ENCODE results near the gene FOXJ1. TPM values are rescaled to one million over a fixed set of nuclear protein-coding genes. Genes with fewer than 3 reads are reported as not detected.

FOXJ1 gene
- total RNA-seq, 1 experiment from 2014 or later: 4.0 TPM

DNA sequence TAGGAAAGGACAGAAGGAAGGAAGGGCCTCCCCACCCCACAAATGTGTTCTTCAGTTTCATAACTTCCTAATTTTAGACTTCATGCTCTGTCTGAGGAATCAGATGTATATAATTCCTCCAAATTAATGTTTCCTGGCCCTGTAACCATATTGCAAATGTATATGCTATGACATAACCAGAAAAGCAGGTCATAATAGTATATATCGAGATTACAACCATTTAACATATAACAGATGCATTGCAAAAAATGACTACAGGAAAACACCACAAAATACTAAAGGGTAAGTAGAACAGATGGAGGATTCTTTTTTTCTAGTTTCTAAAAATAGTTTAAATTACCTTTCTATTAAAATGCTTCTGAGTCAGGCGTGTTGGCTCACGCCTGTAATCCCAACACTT, 34.3 kb downstream of the FOXJ1 start:
- no peak overlapping the region for H2BK120ac ChIP-seq (ENCODE audit: low read depth, low read length, poor library complexity, severe bottlenecking)
- H4K91ac ChIP-seq (ENCODE audit: insufficient read length, low read depth, low read length): no peak overlapping the region
- H2AK5ac ChIP-seq (ENCODE audit: insufficient read length, low read length): no peak overlapping the region
- no peaks in the 10 kb centered on the region for H3K79me1 ChIP-seq (ENCODE audit: insufficient read depth, low read depth, low read length, poor library complexity, severe bottlenecking)
- peaks cover 11% of the 10 kb centered on the region for H3K23me2 ChIP-seq (ENCODE audit: insufficient read length, low read depth, low read length, poor library complexity, severe bottlenecking)
- no peak overlapping the region for H3K4ac ChIP-seq (ENCODE audit: low read depth, low read length)
- peaks cover 3 to 10% (median 5%) of the 10 kb centered on the region in 3 experiments; a peak in 5 of 7 replicates for H3K36me3 Mint-ChIP-seq (ENCODE audit: insufficient read depth in 1 of 3, low read depth in 3 of 3)
- peak overlapping the region in 1 of 3 experiments; percentile 89; a peak in 2 of 7 replicates for H3K27ac Mint-ChIP-seq
- no peak overlapping the region for H3K23ac ChIP-seq (ENCODE audit: insufficient read length, low read depth, low read length)
- no peak overlapping the region for H3T11ph ChIP-seq (ENCODE audit: low read length)
- no peaks in the 10 kb centered on the region for H3K79me2 ChIP-seq (ENCODE audit: insufficient read depth, low read length)
- 0 out of 5 replicates have a peak overlapping the region, but pooled peaks of 1 of the 2 experiments have one; percentile 3 for H3K4me3 Mint-ChIP-seq
- peaks cover 20 to 29% of the 10 kb centered on the region in 2 experiments for H3K4me1 Mint-ChIP-seq
- no peak overlapping the region for H3K14ac ChIP-seq (ENCODE audit: insufficient read depth, low read length)
- H2BK20ac ChIP-seq (ENCODE audit: low read depth, low read length, poor library complexity, severe bottlenecking): no peak overlapping the region
- no peak overlapping the region for H2BK15ac ChIP-seq (ENCODE audit: low read depth, low read length)
- no peak overlapping the region for H3K9ac ChIP-seq (ENCODE audit: extremely low read depth, insufficient read length, low read length)
- no peak for DNase-seq
- no peak overlapping the region for H4K8ac ChIP-seq (replicated peaks; ENCODE audit: insufficient read length, low read depth, low read length)
- H3K4me1 ChIP-seq (ENCODE audit: insufficient read depth, low read length): peaks cover 6% of the 10 kb centered on the region
- no CpG with 5 or more reads among the region's 3 CpGs for WGBS (ENCODE audit: extremely low coverage, insufficient read length, low lambda C conversion rate)
- H3K27me3 ChIP-seq (ENCODE audit: insufficient read depth, low read length): no peaks in the 10 kb centered on the region
- H3K27me3 Mint-ChIP-seq (ENCODE audit: low read depth): no peaks in the 10 kb centered on the region; the same call in none of the 2 replicates
- H2BK12ac ChIP-seq (ENCODE audit: insufficient read length, low read depth, low read length): no peak overlapping the region
- H3K18ac ChIP-seq (ENCODE audit: insufficient read length, low read depth, low read length): peak overlapping the region; percentile 58
- TF ChIP-seq, protein P1, sequence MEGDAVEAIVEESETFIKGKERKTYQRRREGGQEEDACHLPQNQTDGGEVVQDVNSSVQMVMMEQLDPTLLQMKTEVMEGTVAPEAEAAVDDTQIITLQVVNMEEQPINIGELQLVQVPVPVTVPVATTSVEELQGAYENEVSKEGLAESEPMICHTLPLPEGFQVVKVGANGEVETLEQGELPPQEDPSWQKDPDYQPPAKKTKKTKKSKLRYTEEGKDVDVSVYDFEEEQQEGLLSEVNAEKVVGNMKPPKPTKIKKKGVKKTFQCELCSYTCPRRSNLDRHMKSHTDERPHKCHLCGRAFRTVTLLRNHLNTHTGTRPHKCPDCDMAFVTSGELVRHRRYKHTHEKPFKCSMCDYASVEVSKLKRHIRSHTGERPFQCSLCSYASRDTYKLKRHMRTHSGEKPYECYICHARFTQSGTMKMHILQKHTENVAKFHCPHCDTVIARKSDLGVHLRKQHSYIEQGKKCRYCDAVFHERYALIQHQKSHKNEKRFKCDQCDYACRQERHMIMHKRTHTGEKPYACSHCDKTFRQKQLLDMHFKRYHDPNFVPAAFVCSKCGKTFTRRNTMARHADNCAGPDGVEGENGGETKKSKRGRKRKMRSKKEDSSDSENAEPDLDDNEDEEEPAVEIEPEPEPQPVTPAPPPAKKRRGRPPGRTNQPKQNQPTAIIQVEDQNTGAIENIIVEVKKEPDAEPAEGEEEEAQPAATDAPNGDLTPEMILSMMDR (conservative IDR thresholded peaks at IDR 0.05): no peak
- H4K5ac ChIP-seq (ENCODE audit: insufficient read length, low read depth, low read length): no peak overlapping the region
- H3K27ac ChIP-seq (ENCODE audit: insufficient read length, low read depth, low read length): no peak overlapping the region
- H2AFZ ChIP-seq (ENCODE audit: low read length): no peak overlapping the region
- H4K20me1 ChIP-seq (ENCODE audit: control insufficient read depth, insufficient read depth, insufficient read length): peaks cover 4% of the 10 kb centered on the region
- no peaks in the 10 kb centered on the region for H3K9me3 ChIP-seq (ENCODE audit: control insufficient read depth, low read depth, low read length)
- H2BK5ac ChIP-seq (ENCODE audit: insufficient read length, low read length): no peak overlapping the region
- peaks cover 0 to 3% of the 10 kb centered on the region in 2 experiments; a peak in 1 of 5 replicates for H3K9me3 Mint-ChIP-seq
- peak overlapping the region; percentile 14 for H3K4me2 ChIP-seq (ENCODE audit: insufficient read depth, insufficient read length, low read length)
- no peak overlapping the region for H3K56ac ChIP-seq (ENCODE audit: insufficient read length, low read depth, low read length)

All from H9 (cell line).